ENCODE results near the gene WDFY3. TPM values are rescaled to one million over a fixed set of nuclear protein-coding genes. Genes with fewer than 3 reads are reported as not detected.

The WDFY3 gene
- total RNA-seq, 3 donors from 2014 or later: 119 to 156 (median 125) TPM

GRCh38 chr4:84870398-84871163 is 95.9 kb downstream of the WDFY3 start:
- Histone ChIP-seq H3K27ac (no peak overlapping the region), H3K4me1 (no peaks in the 10 kb centered on the region), H3K27me3 (no peaks in the 10 kb centered on the region), H3K4me3 (no peak overlapping the region), H3K36me3 (no peaks in the 10 kb centered on the region), H3K9me3 (no peaks in the 10 kb centered on the region)
- intact Hi-C loops (cut with DNase I; ENCODE audit: low total_unique reads): no loop called here
- no peak for DNase-seq (ENCODE audit: low spot score in 2 of 2)
- TF ChIP-seq POLR2A (IDR thresholded peaks at IDR 0.05) (no peak), POLR2AphosphoS5 (IDR thresholded peaks at IDR 0.05) (no peak), CTCF (IDR thresholded peaks at IDR 0.05) (no peak)

- no peak for DNase-seq (ENCODE audit: low spot score in 2 of 2)
- intact Hi-C loops (cut with DNase I; ENCODE audit: low total_unique reads): no loop called here
- Histone ChIP-seq H3K36me3 (no peaks in the 10 kb centered on the region), H3K27me3 (no peaks in the 10 kb centered on the region), H3K4me1 (no peaks in the 10 kb centered on the region), H3K27ac (no peak overlapping the region), H3K9me3 (no peaks in the 10 kb centered on the region), H3K4me3 (no peak overlapping the region)
- TF ChIP-seq CTCF (IDR thresholded peaks at IDR 0.05) (no peak), POLR2AphosphoS5 (IDR thresholded peaks at IDR 0.05) (no peak)
Observed at GRCh38 chr4:84866295-84866694, 100.2 kb downstream of the WDFY3 start.

GRCh38 chr4:84865600-84865999 is 100.9 kb downstream of the WDFY3 start:
- H3K4me3 ChIP-seq: no peak overlapping the region
- H3K9me3 ChIP-seq: no peaks in the 10 kb centered on the region
- no peaks in the 10 kb centered on the region for H3K4me1 ChIP-seq
- TF ChIP-seq POLR2AphosphoS5 (IDR thresholded peaks at IDR 0.05) (no peak), CTCF (IDR thresholded peaks at IDR 0.05) (no peak), POLR2A (IDR thresholded peaks at IDR 0.05) (no peak)
- intact Hi-C loops (cut with DNase I; ENCODE audit: low total_unique reads): no loop called here
- no peak for DNase-seq (ENCODE audit: low spot score in 2 of 2)
- H3K27ac ChIP-seq: no peak overlapping the region
- H3K36me3 ChIP-seq: no peaks in the 10 kb centered on the region
- no peaks in the 10 kb centered on the region for H3K27me3 ChIP-seq

- H3K27ac ChIP-seq: no peak overlapping the region
- no peak for TF ChIP-seq CTCF (IDR thresholded peaks at IDR 0.05)
- no peak for TF ChIP-seq POLR2AphosphoS5 (IDR thresholded peaks at IDR 0.05)
- TF ChIP-seq POLR2A (IDR thresholded peaks at IDR 0.05): no peak
- DNase-seq (ENCODE audit: low spot score in 2 of 2): no peak
Observed at GRCh38 chr4:84862064-84862463, 104.4 kb downstream of the WDFY3 start.

GRCh38 chr4:84857296-84857695 is 109.2 kb downstream of the WDFY3 start:
- H3K9me3 ChIP-seq: no peaks in the 10 kb centered on the region
- no peaks in the 10 kb centered on the region for H3K36me3 ChIP-seq
- H3K27me3 ChIP-seq: no peaks in the 10 kb centered on the region
- H3K4me3 ChIP-seq: no peak overlapping the region
- peaks cover 0 to 2% of the 10 kb centered on the region in 2 donors for H3K4me1 ChIP-seq
- H3K27ac ChIP-seq: no peak overlapping the region
- DNase-seq (ENCODE audit: low spot score in 2 of 2): no peak
- TF ChIP-seq CTCF (IDR thresholded peaks at IDR 0.05): no peak
- intact Hi-C loops (cut with DNase I; ENCODE audit: low total_unique reads): no loop called here

More at GRCh38 chr4:84862064-84862463, 104.4 kb downstream of the WDFY3 start:
- Histone ChIP-seq H3K4me3 (no peak overlapping the region), H3K27me3 (no peaks in the 10 kb centered on the region), H3K36me3 (no peaks in the 10 kb centered on the region), H3K4me1 (no peaks in the 10 kb centered on the region), H3K9me3 (no peaks in the 10 kb centered on the region)
- intact Hi-C loops (cut with DNase I; ENCODE audit: low total_unique reads): no loop called here
